ES-I3 (cell line): ENCODE data around the gene CHCHD4.
A peak's percentile ranks its signal among the peaks of the same experiment; 100 is the strongest.

ENCODE experiments used
- H3K36me3 ChIP-seq: 2 replicates; pipeline ENCODE4 v1.6.1; 2013; ENCODE audit warnings: mild to moderate bottlenecking, low read length, control low read depth, moderate library complexity; ENCODE audit not compliant: insufficient read depth
- H3K4me1 ChIP-seq: 2 replicates; pipeline ENCODE4 v1.6.1; 2013; ENCODE audit warnings: mild to moderate bottlenecking, control low read depth, low read length; ENCODE audit not compliant: insufficient read depth
- H3K9ac ChIP-seq: 2 replicates; pipeline ENCODE4 v1.6.1; 2013; ENCODE audit warnings: low read depth, mild to moderate bottlenecking, low read length, moderate library complexity
- H3K9me3 ChIP-seq: 2 replicates; pipeline ENCODE4 v1.6.1; 2013; ENCODE audit warnings: mild to moderate bottlenecking, low read length, moderate library complexity; ENCODE audit not compliant: control insufficient read depth, insufficient read depth

CHCHD4 gene

DNA sequence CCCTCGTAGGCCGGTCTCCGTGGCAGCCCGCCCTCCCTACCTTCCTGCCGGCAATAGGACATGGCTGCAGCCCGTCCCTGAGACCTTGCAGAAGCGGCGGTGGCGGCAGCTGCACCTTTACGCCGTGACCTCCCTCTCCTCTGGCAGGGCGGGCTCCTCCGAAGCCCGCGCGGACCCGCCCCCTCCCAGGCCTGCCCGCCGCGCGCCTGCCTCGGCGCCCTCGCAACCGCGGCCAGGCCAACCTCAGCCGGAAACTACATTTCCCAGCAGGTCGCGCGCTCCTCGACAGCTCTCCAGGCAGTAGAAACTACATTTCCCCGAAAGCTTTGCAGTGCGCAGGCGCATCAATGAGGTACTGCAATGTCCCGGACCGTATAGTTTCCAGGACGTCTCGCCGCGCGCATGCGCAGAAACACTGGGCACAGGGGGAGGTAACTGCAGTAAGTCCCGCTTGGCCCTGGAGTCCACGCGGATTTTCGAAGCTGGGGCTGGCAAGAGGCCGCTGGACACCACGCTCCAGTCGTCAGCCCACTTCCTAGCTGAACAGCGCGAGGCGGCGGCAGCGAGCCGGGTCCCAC is at the start of gene CHCHD4, which contains the start of gene TMEM43:
Gene CHCHD4 (minus strand): TSS at position 256 of the 578 bp plus-strand sequence. CDS start 194 bp downstream, at position 62.
Gene TMEM43 (plus strand): TSS at position 438 of the 578 bp plus-strand sequence. CDS start 142 bp downstream, outside the sequence.
- peak within 1 kb of the TSS; percentile 74 for H3K9ac ChIP-seq
- peaks cover 26% of the 10 kb centered on the region for H3K4me1 ChIP-seq
- H3K9me3 ChIP-seq: no peaks in the 10 kb centered on the region
- H3K36me3 ChIP-seq: peaks cover 11% of the 10 kb centered on the region

GRCh38 chr3:14172496-14172895 is 47.8 kb upstream of the CHCHD4 start:
- peaks cover 46% of the 10 kb centered on the region for H3K36me3 ChIP-seq

GRCh38 chr3:14170531-14171159 is 46.0 kb upstream of the CHCHD4 start:
- Histone ChIP-seq H3K9ac (no peak overlapping the region), H3K36me3 (peaks cover 60% of the 10 kb centered on the region), H3K9me3 (no peaks in the 10 kb centered on the region), H3K4me1 (peaks cover 8% of the 10 kb centered on the region)

More at GRCh38 chr3:14172496-14172895, 47.8 kb upstream of the CHCHD4 start:
- Histone ChIP-seq H3K9me3 (no peaks in the 10 kb centered on the region), H3K9ac (no peak overlapping the region), H3K4me1 (peaks cover 15% of the 10 kb centered on the region)

- no peaks in the 10 kb centered on the region for H3K9me3 ChIP-seq
- H3K9ac ChIP-seq: no peak overlapping the region
- 0 out of 2 replicates have a peak, but pooled peaks cover under 1% of the 10 kb centered on the region for H3K4me1 ChIP-seq
- peaks cover 66% of the 10 kb centered on the region for H3K36me3 ChIP-seq
Observed at GRCh38 chr3:14169871-14170270, 45.2 kb upstream of the CHCHD4 start.

DNA sequence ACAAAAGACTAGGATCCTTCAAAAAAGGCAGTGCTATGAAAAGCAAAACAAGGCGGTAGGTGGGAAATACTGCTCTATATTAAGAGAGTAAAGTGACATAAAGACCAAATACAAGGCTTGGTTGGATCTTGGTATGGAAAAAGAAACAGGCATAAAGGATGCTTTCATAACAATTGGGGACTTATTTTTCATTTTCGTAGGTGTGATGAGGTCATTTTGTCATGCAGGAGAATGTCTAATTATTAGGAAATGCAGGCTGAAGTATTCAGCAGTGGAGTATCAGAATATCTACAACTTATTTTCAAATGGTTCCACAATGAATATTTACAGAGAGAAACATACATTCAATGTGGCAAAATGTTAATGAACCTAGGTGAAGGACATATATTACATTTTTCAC is 44.8 kb upstream of the CHCHD4 start:
- Histone ChIP-seq H3K36me3 (peaks cover 70% of the 10 kb centered on the region), H3K9me3 (no peaks in the 10 kb centered on the region), H3K4me1 (no peaks in the 10 kb centered on the region), H3K9ac (no peak overlapping the region)

DNA sequence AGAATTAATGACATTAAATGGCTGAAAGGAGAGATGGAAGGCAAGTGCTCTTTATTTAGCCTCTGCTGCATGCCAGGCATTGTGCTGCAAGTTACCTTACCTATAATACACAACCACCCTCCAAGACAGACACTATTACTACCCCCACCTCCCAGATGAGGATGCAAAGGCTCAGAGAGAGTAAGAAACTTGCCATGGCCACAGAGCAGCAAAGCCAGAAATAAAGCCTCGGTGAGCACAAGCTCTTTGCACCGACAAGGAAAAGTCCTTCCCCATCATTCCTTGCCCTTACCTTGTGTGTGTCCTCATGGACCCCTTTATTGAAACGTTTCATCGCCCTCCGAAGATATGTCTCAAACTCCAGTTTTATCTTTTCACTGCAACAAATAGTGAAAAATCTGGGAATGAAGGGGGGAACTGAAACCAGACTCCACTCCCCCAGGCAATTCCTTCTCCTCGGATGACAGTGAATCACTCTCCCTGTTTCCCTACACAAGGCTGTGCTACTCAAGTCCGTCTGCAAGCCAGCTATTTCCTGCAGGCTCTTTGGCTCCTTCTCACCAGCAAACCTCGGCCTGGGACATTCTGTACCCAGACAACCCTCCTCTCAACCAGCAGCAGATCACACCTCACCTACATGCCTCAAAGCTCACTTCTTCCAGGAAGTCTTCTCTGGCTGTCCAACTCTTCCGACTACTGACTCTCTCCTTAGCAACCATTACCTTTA is 42.4 kb upstream of the CHCHD4 start:
- Histone ChIP-seq H3K36me3 (peaks cover 79% of the 10 kb centered on the region), H3K9me3 (peaks cover 5% of the 10 kb centered on the region), H3K9ac (no peak overlapping the region), H3K4me1 (no peaks in the 10 kb centered on the region)

GRCh38 chr3:14162178-14162577 is 37.5 kb upstream of the CHCHD4 start:
- Histone ChIP-seq H3K4me1 (no peaks in the 10 kb centered on the region), H3K36me3 (peaks cover 76% of the 10 kb centered on the region), H3K9me3 (peaks cover 5% of the 10 kb centered on the region), H3K9ac (no peak overlapping the region)

- Histone ChIP-seq H3K36me3 (peaks cover 75% of the 10 kb centered on the region), H3K9me3 (peaks cover 5% of the 10 kb centered on the region), H3K9ac (no peak overlapping the region), H3K4me1 (no peaks in the 10 kb centered on the region)
Observed at GRCh38 chr3:14161282-14161681, 36.6 kb upstream of the CHCHD4 start.

GRCh38 chr3:14159426-14159825 is 34.8 kb upstream of the CHCHD4 start:
- peaks cover 65% of the 10 kb centered on the region for H3K36me3 ChIP-seq

DNA sequence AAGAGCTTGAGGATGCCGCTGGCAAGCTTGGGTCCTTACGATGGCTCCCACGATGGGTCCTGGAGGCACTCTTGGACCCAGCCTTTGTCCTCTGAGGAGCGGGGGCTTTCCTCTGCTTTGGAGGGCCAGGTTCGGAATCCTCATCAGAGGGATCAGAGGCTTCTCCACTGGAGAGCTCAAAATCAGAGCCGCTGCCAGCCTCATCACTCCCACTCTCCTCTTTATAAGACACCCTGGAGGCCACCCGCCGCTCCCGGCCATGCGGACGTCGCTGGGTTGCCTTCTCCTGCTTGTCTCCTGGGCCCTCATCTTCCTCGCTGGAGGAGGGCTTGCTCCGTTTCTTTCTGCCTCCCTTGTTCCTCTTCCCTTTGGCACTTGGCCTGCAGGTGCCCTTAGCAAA is 33.7 kb upstream of the CHCHD4 start:
- peaks cover 5% of the 10 kb centered on the region for H3K9me3 ChIP-seq
- no peak overlapping the region for H3K9ac ChIP-seq
- peaks cover 62% of the 10 kb centered on the region for H3K36me3 ChIP-seq
- no peaks in the 10 kb centered on the region for H3K4me1 ChIP-seq

More at GRCh38 chr3:14159426-14159825, 34.8 kb upstream of the CHCHD4 start:
- H3K9me3 ChIP-seq: peaks cover 5% of the 10 kb centered on the region
- H3K9ac ChIP-seq: no peak overlapping the region
- H3K4me1 ChIP-seq: no peaks in the 10 kb centered on the region

- Histone ChIP-seq H3K36me3 (peaks cover 59% of the 10 kb centered on the region), H3K9me3 (peaks cover 4% of the 10 kb centered on the region), H3K9ac (no peak overlapping the region), H3K4me1 (no peaks in the 10 kb centered on the region)
Observed at GRCh38 chr3:14157951-14158350, 33.3 kb upstream of the CHCHD4 start.

- H3K9ac ChIP-seq: no peak overlapping the region
- no peaks in the 10 kb centered on the region for H3K9me3 ChIP-seq
- H3K36me3 ChIP-seq: peaks cover 50% of the 10 kb centered on the region
- no peaks in the 10 kb centered on the region for H3K4me1 ChIP-seq
Observed at GRCh38 chr3:14156843-14157561, 32.3 kb upstream of the CHCHD4 start.

DNA sequence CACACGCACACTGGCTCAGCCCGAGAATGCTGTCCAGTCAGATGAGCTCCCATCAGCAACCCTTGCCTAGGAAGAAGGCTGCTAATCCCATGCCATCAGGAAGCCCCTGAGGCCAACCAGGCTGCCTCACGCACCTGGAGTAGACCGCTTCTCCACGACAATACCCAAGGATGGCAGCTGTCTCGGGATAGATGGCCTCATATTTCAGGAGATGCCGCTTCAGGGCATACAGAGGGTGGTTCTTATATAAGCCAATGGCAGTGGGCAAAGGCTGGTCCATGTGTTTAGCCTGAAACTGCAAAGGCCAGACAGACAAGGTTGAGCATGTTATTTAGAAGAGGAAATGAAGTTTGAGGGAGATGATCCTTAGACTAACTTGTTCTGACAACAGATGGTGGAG is 31.5 kb upstream of the CHCHD4 start:
- Histone ChIP-seq H3K36me3 (peaks cover 53% of the 10 kb centered on the region), H3K9ac (no peak overlapping the region)

DNA sequence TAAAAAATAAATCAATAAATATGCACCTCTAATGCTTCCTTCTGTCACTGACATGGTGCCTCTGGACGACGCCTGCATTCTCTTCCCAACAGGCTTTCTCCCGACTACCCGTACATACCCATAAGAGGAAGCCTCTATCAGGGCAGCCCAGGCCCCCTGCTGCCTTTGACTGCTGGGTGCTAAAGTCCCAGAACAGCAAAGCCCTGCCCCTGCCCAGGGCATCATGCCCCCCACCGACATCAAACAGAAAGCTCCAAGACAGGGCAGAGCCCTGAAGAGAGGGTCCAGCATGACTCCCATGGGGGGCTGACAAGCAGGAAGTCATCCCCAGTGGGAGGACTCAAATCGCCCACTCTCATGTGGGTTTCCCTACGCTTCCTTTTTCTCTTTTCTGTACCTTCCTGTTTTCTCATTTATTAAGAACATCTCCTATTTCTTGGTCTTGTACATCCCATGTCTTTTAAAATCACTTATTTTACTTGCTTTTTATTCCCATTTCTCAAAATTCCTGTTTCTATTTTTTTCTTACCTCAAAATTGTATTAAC is 30.3 kb upstream of the CHCHD4 start:
- H3K36me3 ChIP-seq: peaks cover 45% of the 10 kb centered on the region
- no peak overlapping the region for H3K9ac ChIP-seq
- H3K9me3 ChIP-seq: no peaks in the 10 kb centered on the region
- H3K4me1 ChIP-seq: no peaks in the 10 kb centered on the region

More for the DNA sequence above, 31.5 kb upstream of the CHCHD4 start:
- no peaks in the 10 kb centered on the region for H3K9me3 ChIP-seq
- H3K4me1 ChIP-seq: no peaks in the 10 kb centered on the region
